HCT116 (cell line): ENCODE measurements around the gene PCNP. TPM values are rescaled to one million over a fixed set of nuclear protein-coding genes. Genes with fewer than 3 reads are reported as not detected.

ENCODE experiments used
- ATAC-seq: fragments of 200-7000 bp; cut with Tn5 transposase; 2 replicates; pipeline ENCODE4 v1.9.1; 2020; ENCODE audit warnings: mild to moderate bottlenecking, moderate library complexity
- BruUV-seq: library from RNA; stranded (reverse); fragments of 400-500 nt; replicated peaks from 2 replicates; lab custom pipeline; 2021; lab: Mats Ljungman, UMichigan
- CTCF ChIA-PET: fragments of 300-600 bp; sonication (Branson Sonifier 250); formaldehyde crosslinking; loops from one replicate; lab custom pipeline; 2021; ENCODE audit warnings: antibody characterized with exemption; lab: Charles Lee
- POLR2A ChIA-PET: fragments of 300-600, 350-600 bp; sonication (Branson Sonifier 250); formaldehyde crosslinking; loops from one replicate; lab custom pipeline; 2021; ENCODE audit warnings: antibody characterized with exemption; lab: Charles Lee
- RAD21 ChIA-PET, 2 experiments: fragments of 300-600 bp; sonication (Branson Sonifier 250); formaldehyde crosslinking; loops; one replicate each; lab custom pipeline; 2023; ENCODE audit warnings: low total read pairs in 2 of 2; ENCODE audit not compliant: uncharacterized antibody in 2 of 2, unreplicated experiment in 2 of 2, low non-redundant PET in 1 of 2; lab: Charles Lee
- DNase-seq: peaks from one replicate; pipeline ENCODE4 v3.0.0-alpha.2; 2010; ENCODE audit warnings: low read depth, low spot score
- H2AFZ ChIP-seq: fragments of 200-600 bp; shearing (Covaris generic), sonication (generic); 2 replicates; pipeline ENCODE4 v1.6.1; 2017; ENCODE audit warnings: low read depth, mixed run types, mixed read lengths, antibody characterized with exemption, low read length; ENCODE audit not compliant: poor library complexity, severe bottlenecking
- H3K27ac ChIP-seq: 2 replicates; pipeline ENCODE4 v1.5.1; 2012; ENCODE audit warnings: low read depth, low read length
- H3K27me3 ChIP-seq: fragments of 200-600 bp; sonication (generic); 2 replicates; pipeline ENCODE4 v1.6.1; 2016; ENCODE audit warnings: mixed run types, low read length, mixed read lengths; ENCODE audit not compliant: insufficient read depth
- H3K36me3 ChIP-seq, 2 experiments: fragments of 200-500 bp in 1 of 2; fragments of 200-600 bp in 1 of 2; sonication (Bioruptor generic) in 1 of 2; sonication (generic) in 1 of 2; 2 replicates each; pipeline versions ENCODE4 v1.5.1 to v1.6.1; 2014 to 2016; ENCODE audit warnings: low read length in 2 of 2, inconsistent platforms in 1 of 2, mixed read lengths in 1 of 2, mixed run types in 1 of 2; ENCODE audit not compliant: insufficient read depth in 2 of 2, control insufficient read depth in 1 of 2
- H3K4me1 ChIP-seq, 2 experiments: fragments of 200-600 bp in 1 of 2; sonication (generic) in 1 of 2; 2 replicates each; pipeline versions ENCODE4 v1.5.1 to v1.6.1; 2012 to 2017; ENCODE audit warnings: low read length in 2 of 2, inconsistent platforms in 1 of 2, mild to moderate bottlenecking in 1 of 2, mixed read lengths in 1 of 2, mixed run types in 1 of 2, moderate library complexity in 1 of 2; ENCODE audit not compliant: insufficient read depth in 2 of 2, control insufficient read depth in 1 of 2
- H3K4me2 ChIP-seq: fragments of 200-600 bp; sonication (generic); 2 replicates; pipeline ENCODE4 v1.6.1; 2017; ENCODE audit warnings: mixed run types, low read length, mixed read lengths
- H3K4me3 ChIP-seq, 2 experiments: fragments of 200-600 bp in 1 of 2; sonication (generic) in 1 of 2; replicated peaks in 1 of 2; 2 replicates each; pipeline ENCODE4 v1.5.1; 2011 to 2016; ENCODE audit warnings: low read length in 2 of 2, control low read depth in 1 of 2, low read depth in 1 of 2, mild to moderate bottlenecking in 1 of 2, mixed read lengths in 1 of 2, mixed run types in 1 of 2
- H3K79me2 ChIP-seq: fragments of 200-600 bp; sonication (generic); 2 replicates; pipeline ENCODE4 v1.6.1; 2017; ENCODE audit warnings: mild to moderate bottlenecking, mixed run types, low read length, moderate library complexity, mixed read lengths; ENCODE audit not compliant: insufficient read depth
- H3K9ac ChIP-seq: fragments of 200-600 bp; sonication (generic); 2 replicates; pipeline ENCODE4 v1.6.1; 2016; ENCODE audit warnings: low read length, mixed read lengths
- H3K9me2 ChIP-seq: fragments of 200-600 bp; sonication (generic), shearing (Covaris generic); 2 replicates; pipeline ENCODE4 v1.6.1; 2017; ENCODE audit warnings: mixed run types, mild to moderate bottlenecking, moderate library complexity; ENCODE audit not compliant: insufficient read depth
- H3K9me3 ChIP-seq, 2 experiments: fragments of 200-500 bp in 1 of 2; fragments of 200-600 bp in 1 of 2; sonication (Bioruptor generic) in 1 of 2; sonication (generic) in 1 of 2; 2 replicates each; pipeline ENCODE4 v1.6.1; 2014 to 2017; ENCODE audit warnings: low read length in 2 of 2, mixed read lengths in 2 of 2, inconsistent platforms in 1 of 2, low read depth in 1 of 2, mild to moderate bottlenecking in 1 of 2, mixed run types in 1 of 2, moderate library complexity in 1 of 2; ENCODE audit not compliant: control insufficient read depth in 1 of 2, insufficient read depth in 1 of 2
- H4K20me1 ChIP-seq: fragments of 200-600 bp; sonication (generic), shearing (Covaris generic); 2 replicates; pipeline ENCODE4 v1.6.1; 2017; ENCODE audit warnings: mixed run types, mild to moderate bottlenecking, moderate library complexity; ENCODE audit not compliant: insufficient read depth
- CTCF ChIP-seq, 3 experiments: fragments of 200-600 bp in 1 of 3; sonication (generic) in 1 of 3; IDR thresholded peaks in 2 of 3; conservative IDR thresholded peaks in 1 of 3; 2 replicates each; pipeline ENCODE4 v1.5.1; 2012 to 2017; ENCODE audit warnings: low read depth in 2 of 3, low read length in 2 of 3, antibody characterized with exemption in 1 of 3, borderline replicate concordance in 1 of 3, control low read depth in 1 of 3, mild to moderate bottlenecking in 1 of 3, mixed read lengths in 1 of 3, mixed run types in 1 of 3, moderate library complexity in 1 of 3; ENCODE audit not compliant: insufficient read depth in 1 of 3
- ELF1 ChIP-seq: IDR thresholded peaks from 2 replicates; pipeline ENCODE4 v1.6.1; 2012; ENCODE audit warnings: low read depth, borderline replicate concordance
- EZH2 ChIP-seq: fragments of 200-600 bp; sonication (generic); IDR thresholded peaks from 2 replicates; pipeline ENCODE4 v1.6.1; 2017; ENCODE audit warnings: antibody characterized with exemption, mixed run types
- EZH2phosphoT487 ChIP-seq: fragments of 200-600 bp; IDR thresholded peaks from 2 replicates; pipeline ENCODE4 v1.6.1; 2018; ENCODE audit warnings: antibody characterized with exemption, borderline replicate concordance
- FOSL1 ChIP-seq: IDR thresholded peaks from 2 replicates; pipeline ENCODE4 v1.6.1; 2012; ENCODE audit warnings: low read depth
- JUND ChIP-seq: IDR thresholded peaks from 2 replicates; pipeline ENCODE4 v1.6.1; 2012
- MAX ChIP-seq: IDR thresholded peaks from 2 replicates; pipeline ENCODE4 v1.6.1; 2012
- POLR2A ChIP-seq: IDR thresholded peaks from 2 replicates; pipeline ENCODE4 v1.7.0; 2011; ENCODE audit warnings: borderline replicate concordance; ENCODE audit not compliant: insufficient read depth, insufficient read length; ENCODE audit errors: extremely low read depth
- POLR2AphosphoS5 ChIP-seq: IDR thresholded peaks from 2 replicates; pipeline ENCODE4 v1.6.1; 2011; ENCODE audit warnings: mild to moderate bottlenecking, low read depth, low read length, moderate library complexity
- RAD21 ChIP-seq: IDR thresholded peaks from 2 replicates; pipeline ENCODE4 v1.6.1; 2012; ENCODE audit warnings: low read depth, mild to moderate bottlenecking
- SIN3A ChIP-seq: IDR thresholded peaks from 2 replicates; pipeline ENCODE4 v1.6.1; 2012; ENCODE audit warnings: low read depth
- SP1 ChIP-seq: IDR thresholded peaks from 2 replicates; pipeline ENCODE4 v1.6.1; 2012; ENCODE audit warnings: low read depth
- SRF ChIP-seq: IDR thresholded peaks from 2 replicates; pipeline ENCODE4 v1.6.1; 2012; ENCODE audit warnings: low read depth
- YY1 ChIP-seq: IDR thresholded peaks from 2 replicates; pipeline ENCODE4 v1.6.1; 2011; ENCODE audit warnings: low read length, low read depth, moderate library complexity, mild to moderate bottlenecking; ENCODE audit not compliant: insufficient replicate concordance; ENCODE audit errors: extremely low read depth
- ZNF274 ChIP-seq: fragments of 200-500 bp; sonication (Bioruptor generic); IDR thresholded peaks from 2 replicates; pipeline ENCODE4 v1.6.1; 2014; ENCODE audit warnings: mild to moderate bottlenecking, low read depth, low read length, inconsistent platforms
- intact Hi-C: fragments of 100-400 bp; cut with micrococcal nuclease; formaldehyde crosslinking; loops from 2 replicates; pipeline ENCODE4 v1.10.0; 2022
- total RNA-seq: library from RNA; stranded (reverse); gene quantifications from one replicate; pipeline ENCODE4 v1.2.1, GENCODE V29; 2021; ENCODE audit not compliant: unreplicated experiment
- TF ChIP-seq, protein P1 (sequence below): IDR thresholded peaks from 2 replicates; pipeline ENCODE4 v1.6.1; 2012; ENCODE audit warnings: low read depth

The PCNP gene
- total RNA-seq, 1 experiment from 2014 or later, result 177 TPM

- ChIA-PET POLR2A (no interaction called here), CTCF (no interaction called here)
- no TSS peak for BruUV-seq
- no peaks in the 10 kb centered on the region for H3K79me2 ChIP-seq
- intact Hi-C loops, result no loop called here
- no peaks in the 10 kb centered on the region for H3K36me3 ChIP-seq
- H2AFZ ChIP-seq, result no peak overlapping the region
- H3K27ac ChIP-seq, result no peak overlapping the region
- no peak overlapping the region for H3K9ac ChIP-seq
- ATAC-seq, result no peak
- H3K4me1 ChIP-seq, result no peaks in the 10 kb centered on the region
- no peaks in the 10 kb centered on the region for H3K27me3 ChIP-seq
- no peaks in the 10 kb centered on the region for H3K9me2 ChIP-seq
- H3K4me3 ChIP-seq, result no peak overlapping the region
- no peak for TF ChIP-seq FOSL1
- TF ChIP-seq JUND, result no peak
- no peak for TF ChIP-seq SP1
- no peak for TF ChIP-seq POLR2AphosphoS5
- TF ChIP-seq RAD21, result no peak
- TF ChIP-seq, protein P1, sequence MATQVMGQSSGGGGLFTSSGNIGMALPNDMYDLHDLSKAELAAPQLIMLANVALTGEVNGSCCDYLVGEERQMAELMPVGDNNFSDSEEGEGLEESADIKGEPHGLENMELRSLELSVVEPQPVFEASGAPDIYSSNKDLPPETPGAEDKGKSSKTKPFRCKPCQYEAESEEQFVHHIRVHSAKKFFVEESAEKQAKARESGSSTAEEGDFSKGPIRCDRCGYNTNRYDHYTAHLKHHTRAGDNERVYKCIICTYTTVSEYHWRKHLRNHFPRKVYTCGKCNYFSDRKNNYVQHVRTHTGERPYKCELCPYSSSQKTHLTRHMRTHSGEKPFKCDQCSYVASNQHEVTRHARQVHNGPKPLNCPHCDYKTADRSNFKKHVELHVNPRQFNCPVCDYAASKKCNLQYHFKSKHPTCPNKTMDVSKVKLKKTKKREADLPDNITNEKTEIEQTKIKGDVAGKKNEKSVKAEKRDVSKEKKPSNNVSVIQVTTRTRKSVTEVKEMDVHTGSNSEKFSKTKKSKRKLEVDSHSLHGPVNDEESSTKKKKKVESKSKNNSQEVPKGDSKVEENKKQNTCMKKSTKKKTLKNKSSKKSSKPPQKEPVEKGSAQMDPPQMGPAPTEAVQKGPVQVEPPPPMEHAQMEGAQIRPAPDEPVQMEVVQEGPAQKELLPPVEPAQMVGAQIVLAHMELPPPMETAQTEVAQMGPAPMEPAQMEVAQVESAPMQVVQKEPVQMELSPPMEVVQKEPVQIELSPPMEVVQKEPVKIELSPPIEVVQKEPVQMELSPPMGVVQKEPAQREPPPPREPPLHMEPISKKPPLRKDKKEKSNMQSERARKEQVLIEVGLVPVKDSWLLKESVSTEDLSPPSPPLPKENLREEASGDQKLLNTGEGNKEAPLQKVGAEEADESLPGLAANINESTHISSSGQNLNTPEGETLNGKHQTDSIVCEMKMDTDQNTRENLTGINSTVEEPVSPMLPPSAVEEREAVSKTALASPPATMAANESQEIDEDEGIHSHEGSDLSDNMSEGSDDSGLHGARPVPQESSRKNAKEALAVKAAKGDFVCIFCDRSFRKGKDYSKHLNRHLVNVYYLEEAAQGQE, result no peak
- TF ChIP-seq EZH2phosphoT487, result no peak
- TF ChIP-seq YY1, result no peak
- TF ChIP-seq SRF, result no peak
- TF ChIP-seq ELF1, result no peak
- no peak for TF ChIP-seq CTCF (IDR thresholded peaks at IDR 0.05 in 2 of 3, conservative IDR thresholded peaks at IDR 0.05 in 1 of 3; ENCODE audit: borderline replicate concordance in 1 of 3, insufficient read depth in 1 of 3, low read depth in 2 of 3, low read length in 2 of 3)
- TF ChIP-seq ZNF274, result no peak
- TF ChIP-seq EZH2, result no peak
- no peak for TF ChIP-seq MAX
- TF ChIP-seq SIN3A, result no peak
- no peak for TF ChIP-seq POLR2A
- TF ChIP-seq, all 23 proteins: peak for 0
- no peaks in the 10 kb centered on the region for H4K20me1 ChIP-seq
- RAD21 ChIA-PET, result no interaction called here
- H3K4me2 ChIP-seq, result no peak overlapping the region
- H3K9me3 ChIP-seq, result no peaks in the 10 kb centered on the region
- DNase-seq, result no peak
Observed at GRCh38 chr3:101535221-101535620, 38.8 kb upstream of the PCNP start.
